Esophagus mucosa (tissue), 1 donor: Measurements from ENCODE around the gene BIN1. TPM values are rescaled to one million over a fixed set of nuclear protein-coding genes. Genes with fewer than 3 reads are reported as not detected.

Experiments used
- ATAC-seq: fragments of 200-7000 bp; cut with Tn5 transposase; one replicate; pipeline ENCODE4 v1.9.1; 2020
- total RNA-seq: library from RNA; stranded (reverse); gene quantifications from one replicate; pipeline ENCODE4 v1.2.4, GENCODE V29; 2023
- donor health status: DM: yes; HTN: yes; CAD: no.

Gene BIN1
- total RNA-seq, 1 donor from 2014 or later = 4.5 TPM

DNA sequence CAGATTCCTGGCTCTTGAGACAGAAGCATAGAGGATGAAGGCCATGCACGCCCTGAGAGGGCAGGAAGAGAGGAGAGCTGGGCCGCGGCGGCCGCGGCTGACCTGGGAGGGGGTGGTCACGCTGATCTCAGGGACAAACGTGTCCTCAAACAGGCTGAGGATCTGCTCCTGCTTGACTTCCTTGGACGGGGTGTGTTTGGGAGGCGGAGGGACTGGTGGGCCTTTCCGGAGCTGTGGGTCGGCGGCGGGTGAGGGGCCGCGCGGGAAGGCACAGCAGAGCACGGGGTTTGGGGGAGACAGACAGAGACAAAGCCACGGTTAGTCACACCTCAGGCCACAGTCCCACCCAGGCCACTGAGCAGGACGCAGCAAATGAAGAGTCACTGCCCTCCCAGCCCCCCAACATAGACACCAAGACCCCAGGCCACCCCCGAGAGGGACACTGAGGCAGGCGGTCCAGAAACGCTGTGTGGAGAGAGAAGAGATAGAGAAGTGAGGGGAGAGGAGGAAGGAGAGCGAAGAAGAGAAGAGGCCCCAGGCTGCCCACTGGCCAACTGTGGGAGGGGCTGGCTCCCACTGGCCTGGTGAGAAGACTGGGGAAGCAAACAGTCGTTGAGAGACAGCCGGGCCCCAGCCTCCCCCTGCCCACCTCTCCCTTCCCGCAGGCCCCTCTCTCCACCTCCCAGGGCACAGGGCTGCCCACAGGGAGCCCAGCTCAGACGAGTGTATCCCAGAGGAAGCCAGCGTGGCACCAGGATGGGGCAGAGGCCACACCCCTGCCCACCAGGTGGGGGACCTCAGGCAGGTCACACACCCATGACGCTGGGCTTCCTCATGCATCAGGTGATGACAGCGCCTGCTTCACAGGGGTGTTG is 49.3 kb downstream of the BIN1 start:
- ATAC-seq = no peak

DNA sequence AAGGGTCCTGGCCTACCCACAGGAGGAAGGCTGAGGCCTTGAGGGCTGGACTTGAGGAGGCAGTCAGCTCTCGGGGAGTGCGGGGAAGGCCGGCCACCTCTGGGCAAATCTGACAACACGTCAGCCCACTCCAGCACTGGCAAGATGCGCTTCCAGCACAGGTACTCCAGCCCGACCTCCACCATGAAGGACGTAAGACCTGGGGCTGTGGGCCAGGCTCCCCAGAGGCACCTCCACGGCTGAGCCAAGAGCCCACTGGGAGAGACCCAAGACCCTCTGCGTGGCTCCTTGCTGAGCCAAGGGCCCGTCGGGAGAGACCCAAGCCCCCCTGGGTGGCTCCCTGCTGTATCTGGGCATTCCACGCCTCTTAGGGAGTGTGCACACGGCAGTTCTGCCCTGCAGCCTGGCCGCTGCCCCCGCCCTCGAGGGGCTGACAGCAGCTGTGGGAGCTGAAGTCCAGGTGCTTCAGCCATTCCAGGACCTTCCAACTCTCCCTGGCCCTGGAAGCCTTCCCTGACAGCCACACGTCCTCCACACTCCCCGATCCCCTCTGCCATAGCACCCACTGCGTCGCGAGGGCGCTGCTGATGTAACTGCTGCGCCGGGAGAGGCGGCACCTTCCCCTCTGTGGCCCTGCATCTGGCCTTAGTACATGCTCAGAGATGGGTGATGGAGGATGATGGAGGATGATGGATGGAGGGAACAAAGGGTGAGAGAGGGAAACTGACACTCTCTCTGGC is 50.2 kb downstream of the BIN1 start:
- ATAC-seq = no peak

DNA sequence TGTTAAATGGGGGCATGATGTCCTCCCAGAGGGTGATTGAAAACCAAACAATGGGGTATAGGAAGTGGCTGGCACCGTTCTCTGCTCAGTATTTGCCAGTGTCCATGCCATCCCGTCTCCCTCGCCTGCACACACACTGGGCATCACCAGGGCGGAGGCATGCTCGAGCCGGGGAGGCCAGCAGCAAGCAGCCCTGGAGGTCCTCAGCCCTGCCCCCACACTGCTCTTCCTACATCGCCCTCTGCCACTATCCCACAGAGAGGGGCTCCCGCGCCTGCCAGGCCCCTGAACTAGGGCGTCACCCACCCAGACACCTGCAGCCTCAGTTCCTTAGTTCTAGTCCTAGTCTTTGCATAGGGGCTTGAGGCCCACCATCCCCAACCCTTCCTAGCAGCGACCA is 50.9 kb downstream of the BIN1 start:
- no peak for ATAC-seq

DNA sequence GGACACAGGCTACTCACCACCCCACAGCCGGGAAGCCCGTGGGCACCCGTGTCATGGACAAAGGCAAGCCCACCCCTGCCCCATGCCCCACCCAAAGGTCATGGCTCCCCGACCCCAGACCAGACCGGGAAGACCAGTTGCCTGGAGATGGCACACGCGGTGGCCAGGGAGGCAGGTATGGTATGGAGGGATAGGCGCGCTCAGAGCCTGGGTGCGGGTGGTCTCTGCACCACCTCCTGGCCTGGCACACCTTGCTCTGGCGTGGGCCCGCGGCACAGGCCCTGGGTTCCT is 51.2 kb downstream of the BIN1 start:
- ATAC-seq = no peak

DNA sequence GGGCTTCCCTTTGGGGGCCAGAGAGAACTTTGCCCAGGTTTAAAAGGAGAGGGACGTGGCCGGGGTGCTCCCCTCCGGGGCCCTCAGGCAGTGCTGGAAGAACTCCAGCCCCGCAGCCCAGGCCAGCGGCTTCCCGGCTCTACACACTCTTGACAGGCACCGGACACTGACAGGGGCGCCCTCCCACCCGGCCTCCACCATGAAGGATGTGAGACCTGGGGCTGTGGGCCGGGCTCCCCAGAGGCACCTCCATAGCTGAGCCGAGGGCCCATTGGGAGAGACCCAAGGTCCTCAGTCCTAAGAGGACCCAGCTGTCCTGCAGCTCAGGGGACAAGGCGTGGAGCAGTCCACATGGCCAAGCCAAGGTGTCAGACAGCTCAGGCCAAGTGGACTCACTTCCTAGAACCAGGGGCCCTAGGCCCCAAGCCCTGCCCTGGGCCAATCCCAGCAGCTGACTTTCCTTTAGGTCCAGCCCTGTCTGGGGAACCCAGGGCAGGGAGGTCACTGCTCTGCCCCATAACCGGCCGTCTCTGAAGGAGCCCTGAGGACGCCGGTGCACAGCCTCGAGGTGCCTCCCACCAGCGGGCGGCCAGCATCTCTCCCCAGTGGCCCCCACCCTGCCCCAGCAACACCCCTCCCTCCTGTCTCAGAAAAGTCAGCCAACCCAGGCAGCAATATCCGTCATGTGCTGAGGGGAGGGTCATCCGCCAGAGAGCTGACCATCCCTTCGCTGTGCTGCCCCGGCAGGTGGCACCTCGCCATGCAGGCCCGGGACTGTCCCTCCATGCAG is 51.8 kb downstream of the BIN1 start:
- no peak for ATAC-seq

DNA sequence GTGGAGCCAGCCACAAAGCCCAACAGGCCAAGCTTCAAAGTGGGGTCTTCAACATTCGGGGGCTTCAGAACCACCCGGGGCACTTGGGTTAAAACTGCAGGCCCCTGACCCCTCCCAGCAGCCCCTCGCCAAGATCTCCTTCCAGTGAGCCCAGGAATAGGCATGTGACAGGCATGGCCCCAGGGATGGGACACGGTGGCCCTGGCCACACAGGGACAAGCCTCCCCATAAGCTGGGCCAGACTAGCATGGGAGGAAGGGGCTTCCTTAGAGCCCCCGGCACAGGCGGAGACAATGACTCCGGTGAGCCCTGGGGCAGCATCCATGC is 52.4 kb downstream of the BIN1 start:
- ATAC-seq = no peak

DNA sequence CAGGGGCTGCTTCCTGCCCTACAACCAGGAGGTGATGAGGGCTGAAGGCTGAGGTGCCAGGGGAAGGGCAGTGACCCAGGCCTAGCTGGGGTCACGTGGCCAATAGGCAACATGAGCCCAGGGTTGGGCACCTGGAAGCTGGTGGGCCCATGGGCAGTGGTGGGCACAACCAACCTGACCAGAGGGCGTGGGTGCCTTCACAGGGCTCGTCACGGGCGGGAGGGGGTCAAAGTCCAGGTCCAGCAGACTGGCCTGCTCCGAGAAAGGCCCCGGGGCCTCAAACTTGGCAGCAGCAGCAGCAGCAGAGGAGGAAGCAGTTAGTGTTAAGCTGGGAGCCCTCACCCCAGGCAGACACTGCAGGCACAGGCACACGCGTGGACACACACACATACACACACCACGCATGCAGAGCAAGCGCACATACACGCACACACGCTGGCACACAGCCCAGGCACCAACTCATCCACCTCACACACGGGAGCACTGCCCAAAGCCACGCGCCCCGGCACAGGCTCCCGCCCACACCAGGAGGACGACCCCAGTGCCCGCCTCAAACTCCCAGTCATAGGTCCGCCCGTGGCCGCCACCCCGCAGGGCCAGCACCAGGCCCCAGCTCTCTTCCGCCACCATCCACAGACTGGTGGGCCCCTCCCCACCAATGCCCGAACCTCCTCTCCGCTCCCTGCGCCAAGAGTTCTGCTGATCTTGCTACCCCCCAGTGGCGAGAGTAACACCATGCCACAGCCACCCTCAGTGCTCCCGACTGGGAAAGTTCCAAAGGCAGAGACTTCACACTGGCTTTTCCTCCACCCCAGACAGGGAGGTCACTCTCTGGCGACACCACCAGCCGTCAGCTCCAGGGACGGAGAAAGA is 53.0 kb downstream of the BIN1 start:
- ATAC-seq = no peak

DNA sequence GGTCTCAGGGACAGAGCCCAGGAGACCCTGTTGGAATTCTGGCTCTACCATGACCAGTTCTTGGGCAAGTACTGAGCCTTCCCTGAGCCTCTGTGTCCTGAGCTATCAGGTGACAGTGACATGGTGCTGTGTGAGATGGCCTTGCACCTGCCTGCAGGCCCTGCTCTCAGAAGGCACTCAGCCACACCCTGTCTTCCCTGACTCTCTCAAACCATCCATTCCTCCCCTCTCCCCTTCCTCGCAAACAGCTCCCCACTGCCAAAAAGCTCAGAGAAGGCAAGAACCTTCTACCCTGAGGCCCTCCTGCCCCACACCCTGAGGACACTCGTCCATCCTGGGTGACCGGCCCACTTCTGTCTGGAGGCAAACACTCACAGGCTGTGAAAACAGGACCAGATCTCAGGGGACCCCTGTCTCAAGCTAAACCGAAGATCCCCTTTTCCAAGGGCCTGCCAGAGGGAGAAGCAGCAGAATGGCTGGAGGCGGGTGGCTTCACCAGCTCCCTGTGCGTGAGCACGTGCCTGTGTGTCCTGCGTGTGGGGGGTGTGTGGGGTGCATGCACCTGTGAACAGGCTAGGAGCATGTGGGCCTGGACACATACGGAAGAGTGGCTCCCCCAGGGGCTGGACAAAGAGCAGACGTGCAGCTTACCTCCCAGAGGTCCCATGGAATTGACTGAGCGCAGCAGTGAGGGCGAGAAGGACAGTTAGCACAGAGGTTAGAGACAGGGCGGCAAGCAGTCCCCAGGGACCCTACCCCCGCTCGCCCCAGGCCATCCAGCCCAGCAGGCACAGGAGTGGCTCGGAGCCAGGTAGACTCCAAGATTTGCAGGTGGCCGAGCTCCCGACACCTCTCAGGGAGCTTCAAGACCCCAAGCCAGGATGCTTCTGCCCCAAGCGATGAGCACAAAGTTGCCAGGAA is 53.9 kb downstream of the BIN1 start:
- ATAC-seq = no peak

DNA sequence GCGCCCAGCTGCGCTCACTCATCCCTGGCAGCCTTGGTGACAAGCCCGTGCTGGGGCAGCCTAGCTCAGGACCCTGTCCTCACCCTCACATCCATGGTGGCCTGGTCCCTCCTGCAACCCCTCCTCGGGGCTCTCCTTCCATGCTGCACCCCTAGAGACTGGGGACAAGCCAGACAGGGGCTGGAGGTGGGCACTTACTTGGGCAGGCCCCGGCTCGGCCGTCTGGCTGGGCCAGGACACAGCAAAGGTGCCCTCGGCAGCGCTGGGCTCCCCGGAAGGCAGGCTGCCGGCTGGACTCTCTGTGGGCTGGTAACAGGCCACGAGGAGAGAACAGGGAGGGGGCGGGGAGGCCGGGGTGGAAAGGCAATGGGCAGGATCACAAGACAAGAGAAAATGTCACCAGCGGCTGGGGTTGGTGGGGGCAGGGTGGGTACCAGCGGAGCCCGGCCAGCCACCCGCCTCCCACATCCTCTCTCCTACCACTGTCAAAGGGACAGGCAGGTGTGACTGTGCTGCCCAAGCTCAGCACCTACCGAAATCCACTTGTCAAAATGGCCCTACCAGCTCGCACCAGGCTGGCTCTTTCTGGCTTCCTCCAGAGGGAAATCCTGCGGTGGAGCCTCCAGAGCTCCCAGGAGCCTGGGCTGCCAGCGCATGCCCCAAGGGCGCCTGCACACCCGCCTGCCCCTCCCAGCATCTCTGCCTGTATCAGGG is 54.7 kb downstream of the BIN1 start:
- ATAC-seq = no peak

DNA sequence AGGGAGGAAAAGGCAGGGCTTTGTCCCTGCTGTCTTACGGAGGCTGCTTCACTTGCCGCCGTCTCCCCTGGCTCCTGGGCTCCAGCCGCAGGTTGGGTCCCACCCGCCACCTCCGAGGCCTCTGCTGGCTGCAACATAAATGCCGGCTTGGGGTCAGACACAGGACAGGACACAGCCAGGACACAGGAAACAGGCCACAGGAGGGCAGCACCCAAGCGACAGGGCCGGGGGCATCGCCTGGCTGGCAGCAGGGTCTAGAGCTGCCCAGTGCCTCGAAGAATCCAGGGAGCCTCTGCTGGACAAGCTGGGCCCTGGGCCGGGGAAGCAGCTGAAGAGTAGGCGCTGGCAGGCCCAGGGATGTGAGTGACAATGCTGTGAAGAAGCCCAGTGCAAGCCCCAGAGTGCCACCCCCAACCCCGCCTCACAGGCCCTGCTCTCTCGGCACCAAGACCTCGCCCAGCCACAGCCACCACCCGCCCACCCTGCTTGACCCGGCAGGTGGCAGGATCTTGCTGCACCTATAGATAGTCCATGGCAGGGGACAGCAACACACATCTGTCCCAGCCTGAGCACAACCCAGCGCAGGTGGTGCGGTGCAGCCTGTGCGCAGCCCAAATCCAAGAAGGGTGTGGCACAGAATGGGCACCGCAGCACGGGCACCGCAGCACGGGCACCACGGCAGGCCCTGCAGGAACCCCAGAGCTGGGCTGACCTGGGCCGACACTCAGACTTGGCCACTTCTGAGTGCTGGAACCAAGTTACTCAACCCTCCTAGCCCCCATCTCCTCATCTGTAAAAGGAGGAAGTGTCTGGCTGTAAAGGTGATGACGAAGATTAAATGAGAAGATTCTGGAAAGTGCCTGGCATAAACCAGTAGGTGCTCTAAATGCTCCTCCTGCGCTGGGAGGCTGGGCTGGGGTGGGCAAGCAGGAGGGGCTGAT is 55.6 kb downstream of the BIN1 start:
- no peak for ATAC-seq

DNA sequence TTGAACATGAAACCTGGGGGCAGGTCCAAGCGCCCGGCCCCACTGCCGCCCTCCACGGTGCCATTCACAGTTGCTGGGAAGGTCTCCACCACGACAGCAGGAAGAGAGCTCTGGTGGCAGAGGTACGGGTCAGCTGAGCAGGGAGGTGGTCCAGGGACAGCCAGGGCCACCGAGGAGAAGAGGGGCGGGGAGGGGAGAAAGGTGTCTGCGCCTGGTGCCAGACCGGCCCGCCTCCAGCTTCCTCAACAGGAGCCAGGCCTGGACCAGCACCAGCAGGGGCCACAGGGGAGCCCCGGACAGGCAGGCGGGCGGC is 56.2 kb downstream of the BIN1 start:
- ATAC-seq = no peak

DNA sequence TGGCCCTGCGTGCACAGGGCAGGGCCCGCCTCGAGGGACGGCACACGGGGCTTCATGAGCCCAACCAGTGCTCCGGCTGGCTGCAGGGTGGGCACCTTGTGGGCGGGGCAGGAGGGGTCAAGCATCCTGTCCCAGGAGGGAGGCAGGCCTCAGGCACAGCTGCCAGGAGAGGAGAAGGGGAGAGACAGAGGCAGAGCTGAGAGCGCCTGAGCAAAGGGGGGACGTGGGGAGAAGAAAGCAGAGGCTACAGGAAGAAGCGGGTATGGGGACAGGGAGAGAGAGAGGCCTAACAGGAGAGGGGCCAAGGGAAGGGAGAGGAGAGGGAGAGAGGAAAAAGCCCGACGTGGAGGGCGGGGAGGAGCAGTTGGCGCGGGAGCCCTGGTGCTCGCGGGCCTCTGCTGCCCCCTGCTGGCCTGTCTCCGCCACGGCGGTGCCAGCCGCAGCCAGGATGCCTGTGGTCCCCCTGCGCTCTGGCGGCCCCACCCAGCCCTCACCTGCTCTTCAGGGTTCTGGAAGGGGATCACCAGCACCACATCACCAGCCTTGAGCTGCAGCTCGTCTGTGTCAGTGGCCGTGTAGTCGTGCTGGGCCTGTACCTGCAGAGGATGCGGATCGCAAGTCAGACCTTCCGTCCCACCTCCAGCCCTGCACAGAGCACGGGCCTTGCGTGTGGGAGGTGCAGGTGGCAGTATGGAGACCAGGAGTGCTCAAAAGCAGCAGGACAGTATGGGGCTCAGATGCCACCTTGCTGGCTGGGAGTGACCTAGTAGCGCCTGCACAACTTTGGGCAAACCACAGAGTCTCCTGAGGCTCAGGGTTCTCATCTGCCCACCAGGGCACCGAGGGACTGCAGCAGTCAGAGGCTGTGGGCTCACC is 56.8 kb downstream of the BIN1 start:
- peak; percentile 64 for ATAC-seq

DNA sequence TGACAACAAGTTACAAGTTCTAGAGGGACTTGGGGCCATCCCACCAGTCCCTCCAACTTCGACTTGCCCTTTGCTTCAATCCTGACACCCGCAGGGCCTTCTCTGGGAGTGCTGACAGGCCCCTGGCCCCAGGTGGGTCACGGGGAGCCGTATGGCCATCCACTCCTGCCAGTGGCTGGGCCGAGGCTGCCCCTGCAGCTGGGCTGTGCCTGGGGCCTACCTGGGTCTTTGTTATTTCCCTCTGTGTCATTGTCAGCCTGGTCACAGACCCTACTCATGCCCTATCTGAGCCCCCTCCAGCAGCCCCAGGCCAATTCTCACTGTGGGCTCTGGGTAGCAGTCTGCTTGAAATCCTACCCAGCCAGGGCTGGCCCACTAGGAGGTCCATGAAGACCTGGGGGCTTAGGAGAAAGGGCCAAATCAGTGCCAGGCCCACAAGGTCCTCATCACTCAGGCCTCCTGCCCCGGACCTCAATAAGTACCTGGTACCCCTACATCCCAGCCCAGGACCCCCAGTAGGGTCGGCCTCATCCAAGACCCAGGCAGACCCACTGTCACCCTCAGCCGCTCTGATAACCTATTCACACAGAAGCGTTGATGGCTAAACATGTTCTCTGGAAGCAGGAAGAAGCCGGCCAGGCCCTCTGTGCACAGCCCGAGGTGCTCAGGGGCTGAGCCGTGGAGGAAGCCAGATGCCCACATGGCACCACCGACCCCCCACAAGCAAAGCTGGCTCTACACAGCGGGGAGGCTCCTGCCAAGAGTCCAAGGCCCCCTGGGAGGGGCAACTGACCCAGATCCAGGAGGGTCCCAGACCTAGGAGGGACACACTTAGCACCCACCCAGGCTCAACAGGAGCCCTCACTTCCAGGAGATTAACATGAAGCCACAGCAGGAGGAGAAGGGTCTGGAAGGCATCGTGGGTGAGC is 57.7 kb downstream of the BIN1 start:
- no peak for ATAC-seq

DNA sequence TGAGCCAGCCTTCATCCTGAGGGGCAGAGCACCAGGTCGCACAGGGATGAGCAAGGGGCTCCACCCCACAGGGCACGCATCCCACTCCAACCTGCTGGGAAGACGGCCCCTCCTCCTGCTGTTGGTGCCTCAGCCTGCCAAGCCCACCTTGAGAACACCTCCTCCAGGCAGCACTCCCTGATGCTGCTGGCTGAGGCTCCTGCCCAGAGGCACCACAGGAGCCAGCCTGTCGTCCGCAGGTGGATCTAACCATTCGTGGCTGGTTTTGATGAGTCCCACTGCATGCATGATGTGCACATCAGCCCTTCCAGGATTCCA is 58.4 kb downstream of the BIN1 start:
- no peak for ATAC-seq

DNA sequence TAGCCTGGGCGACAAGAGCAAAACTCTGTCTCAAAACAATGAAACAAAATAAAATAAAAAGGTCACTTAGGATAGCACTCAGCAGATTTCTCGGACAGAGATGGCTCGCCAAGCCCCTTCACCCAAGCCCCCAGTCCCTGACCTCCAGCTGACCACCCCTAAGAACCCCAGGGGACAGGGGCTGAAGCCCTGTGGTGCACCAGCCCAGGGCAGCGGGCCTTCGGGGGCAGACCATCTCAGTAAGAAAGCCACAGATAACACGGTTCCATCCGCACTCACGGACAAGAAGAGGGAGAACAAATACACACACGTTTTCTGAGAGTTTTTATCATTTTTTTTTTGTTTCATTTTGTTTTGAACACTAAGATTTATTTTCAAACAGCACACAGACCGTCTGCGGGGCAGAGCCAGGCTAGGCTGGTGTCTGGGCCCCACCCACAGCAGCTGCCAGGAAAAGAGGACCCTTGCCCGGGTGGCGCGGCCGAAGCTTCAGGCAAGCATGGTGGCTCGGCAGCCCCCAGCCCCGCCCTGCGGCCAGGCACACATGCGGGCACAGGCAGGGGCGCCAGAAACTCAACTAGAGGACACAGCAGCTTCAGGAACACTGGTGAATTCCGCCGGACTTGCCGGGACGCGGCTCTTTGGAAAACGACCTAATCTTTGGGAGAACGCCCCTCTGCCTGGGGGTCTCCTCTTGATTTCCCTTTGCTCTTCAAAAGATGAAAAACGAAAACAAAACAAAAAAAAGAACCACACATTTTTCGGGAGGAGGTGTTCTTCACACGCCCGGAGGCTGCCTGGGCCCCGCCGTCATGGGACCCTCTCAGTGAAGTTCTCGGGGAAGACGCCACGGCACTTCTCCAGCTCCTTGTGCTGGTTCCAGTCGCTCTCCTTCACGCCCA is 59.0 kb downstream of the BIN1 start:
- ATAC-seq = no peak

DNA sequence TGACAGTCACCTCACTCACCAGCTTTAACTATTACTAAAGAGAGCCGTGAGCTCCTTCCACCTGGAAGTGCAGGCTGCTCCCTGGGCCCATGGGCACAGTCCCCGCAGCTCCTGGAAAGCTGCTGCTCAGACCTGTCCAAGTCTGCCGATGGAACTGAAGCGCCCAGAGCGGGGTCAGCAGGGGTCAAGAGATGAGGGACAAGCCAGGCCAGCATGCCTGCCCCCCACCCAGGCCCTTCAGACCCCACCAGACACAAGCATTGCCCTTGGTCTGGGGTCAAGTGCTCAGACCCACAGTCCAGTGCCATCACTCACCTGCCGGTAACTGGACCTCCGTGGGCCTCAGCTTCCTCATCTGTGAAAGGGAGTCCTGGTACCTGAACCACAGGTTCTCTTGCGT is 59.9 kb downstream of the BIN1 start:
- no peak for ATAC-seq

DNA sequence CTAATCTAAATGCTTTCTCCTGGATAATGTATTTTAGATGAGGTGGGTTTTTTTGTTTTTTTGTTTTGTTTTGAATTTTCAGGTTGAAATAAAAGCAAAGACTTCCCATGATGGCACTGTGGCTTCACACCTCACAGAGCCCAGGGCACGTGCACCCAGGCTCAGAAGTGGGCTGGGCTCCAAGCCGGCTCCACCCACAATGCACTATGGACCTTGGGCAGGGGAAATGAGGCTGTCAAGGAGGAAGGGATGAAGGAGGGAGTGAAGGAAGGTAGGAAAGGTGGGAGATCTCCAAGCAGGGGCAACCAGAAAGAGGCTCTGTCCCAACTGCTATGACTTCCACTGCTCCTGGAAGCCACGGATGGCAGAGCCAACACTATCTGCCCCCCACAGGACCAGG is 60.4 kb downstream of the BIN1 start:
- ATAC-seq = no peak
